Measurements from ENCODE around the gene PGBD2. TPM values are rescaled to one million over a fixed set of nuclear protein-coding genes. Genes with fewer than 3 reads are reported as not detected.
A peak's percentile ranks its signal among the peaks of the same experiment; 100 is the strongest.

Gene PGBD2
- total and polyA plus RNA-seq, 10 of the 15 experiments (the other 5 are each of a cell fraction or from before 2014, with no cell fraction given), result 4.0 to 10.3 (median 4.5) TPM

DNA sequence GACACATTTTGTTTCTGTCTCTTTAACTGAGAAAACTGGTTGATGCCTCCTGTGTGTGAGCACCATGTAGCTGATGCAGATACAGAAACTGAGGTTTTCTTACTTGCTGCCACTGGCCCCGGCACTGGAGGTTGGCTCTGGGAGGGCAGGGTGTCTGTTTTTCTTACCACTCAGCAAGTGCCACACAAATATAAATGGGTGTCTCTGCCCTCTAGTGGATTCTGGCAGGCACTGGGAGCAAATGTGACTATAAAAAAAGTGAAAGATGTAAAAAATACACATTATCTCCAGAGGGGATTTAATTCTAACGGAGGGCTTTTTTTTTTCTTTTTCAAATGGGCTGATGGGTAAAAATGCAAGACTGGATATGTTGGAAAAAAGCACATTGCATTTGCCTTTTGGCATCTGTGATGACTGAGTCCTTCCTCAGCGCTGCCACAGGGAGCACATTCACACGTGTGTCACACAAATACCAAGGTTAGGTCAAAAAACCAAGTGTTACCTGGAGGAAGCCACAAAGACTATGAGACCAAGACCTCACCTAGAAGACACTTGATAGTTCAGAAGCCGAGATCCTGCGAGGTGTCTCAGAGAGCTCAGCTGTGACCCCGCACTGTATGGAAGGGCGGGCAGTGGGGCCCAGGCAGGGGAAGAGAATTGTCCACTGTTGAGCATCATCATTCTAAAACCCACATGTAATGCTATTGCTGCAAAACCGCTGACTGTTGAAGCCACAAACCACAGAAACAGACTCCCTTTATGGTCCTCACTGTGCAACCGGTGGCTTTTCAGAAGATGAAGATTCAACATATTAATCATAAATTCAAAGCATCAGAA is 18.9 kb downstream of the PGBD2 start (continued):
- no peak for TF ChIP-seq KAT2A (conservative IDR thresholded peaks at IDR 0.05; ENCODE audit: control insufficient read depth, low read depth, low read length)
- TF ChIP-seq ZBED1 (IDR thresholded peaks at IDR 0.05; ENCODE audit: borderline replicate concordance), result no peak; the same call in 1 of the 2 replicates
- no peak for TF ChIP-seq MXI1 (IDR thresholded peaks at IDR 0.05; ENCODE audit: low read depth, low read length)
- TF ChIP-seq, protein P1, sequence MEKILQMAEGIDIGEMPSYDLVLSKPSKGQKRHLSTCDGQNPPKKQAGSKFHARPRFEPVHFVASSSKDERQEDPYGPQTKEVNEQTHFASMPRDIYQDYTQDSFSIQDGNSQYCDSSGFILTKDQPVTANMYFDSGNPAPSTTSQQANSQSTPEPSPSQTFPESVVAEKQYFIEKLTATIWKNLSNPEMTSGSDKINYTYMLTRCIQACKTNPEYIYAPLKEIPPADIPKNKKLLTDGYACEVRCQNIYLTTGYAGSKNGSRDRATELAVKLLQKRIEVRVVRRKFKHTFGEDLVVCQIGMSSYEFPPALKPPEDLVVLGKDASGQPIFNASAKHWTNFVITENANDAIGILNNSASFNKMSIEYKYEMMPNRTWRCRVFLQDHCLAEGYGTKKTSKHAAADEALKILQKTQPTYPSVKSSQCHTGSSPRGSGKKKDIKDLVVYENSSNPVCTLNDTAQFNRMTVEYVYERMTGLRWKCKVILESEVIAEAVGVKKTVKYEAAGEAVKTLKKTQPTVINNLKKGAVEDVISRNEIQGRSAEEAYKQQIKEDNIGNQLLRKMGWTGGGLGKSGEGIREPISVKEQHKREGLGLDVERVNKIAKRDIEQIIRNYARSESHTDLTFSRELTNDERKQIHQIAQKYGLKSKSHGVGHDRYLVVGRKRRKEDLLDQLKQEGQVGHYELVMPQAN (conservative IDR thresholded peaks at IDR 0.05), result no peak
- no peak for TF ChIP-seq HDGF (IDR thresholded peaks at IDR 0.05)
- peak in 1 of 2 experiments; percentile 47; a peak in 1 of 4 replicates for TF ChIP-seq ETV6 (conservative IDR thresholded peaks at IDR 0.05 in 1 of 2, IDR thresholded peaks at IDR 0.05 in 1 of 2; ENCODE audit: borderline replicate concordance in 1 of 2, low read depth in 1 of 2)
- no peak for TF ChIP-seq SREBF1 (IDR thresholded peaks at IDR 0.05; ENCODE audit: low read length)
- no peak for TF ChIP-seq KLF5 (IDR thresholded peaks at IDR 0.05; ENCODE audit: partially characterized antibody)
- no peak for TF ChIP-seq BRCA1 (IDR thresholded peaks at IDR 0.05; ENCODE audit: low read depth, low read length)
- TF ChIP-seq SMC3 (IDR thresholded peaks at IDR 0.05; ENCODE audit: borderline replicate concordance, low read length), result peak; percentile 69
- peak; percentile 58 for TF ChIP-seq ZNF384 (IDR thresholded peaks at IDR 0.05; ENCODE audit: borderline replicate concordance, low read depth, low read length)
- TF ChIP-seq PML (IDR thresholded peaks at IDR 0.05; ENCODE audit: low read length), result no peak
- TF ChIP-seq ZNF217 (IDR thresholded peaks at IDR 0.05), result no peak
- TF ChIP-seq SRF (IDR thresholded peaks at IDR 0.05; ENCODE audit: low read depth in 2 of 2, low read length in 2 of 2), result no peak
- no peak for TF ChIP-seq FOXK2 (IDR thresholded peaks at IDR 0.05)
- TF ChIP-seq CREB1 (IDR thresholded peaks at IDR 0.05; ENCODE audit: low read depth), result peak; percentile 46; the same call in 1 of the 2 replicates
- TF ChIP-seq POLR2A (IDR thresholded peaks at IDR 0.05; ENCODE audit: low read depth, low read length), result no peak
- no peak for TF ChIP-seq CEBPB (IDR thresholded peaks at IDR 0.05; ENCODE audit: borderline replicate concordance in 1 of 2, low read depth in 2 of 2, low read length in 2 of 2)
- peak; percentile 74 for TF ChIP-seq TCF7 (IDR thresholded peaks at IDR 0.05; ENCODE audit: borderline replicate concordance)
- TF ChIP-seq, protein P2, sequence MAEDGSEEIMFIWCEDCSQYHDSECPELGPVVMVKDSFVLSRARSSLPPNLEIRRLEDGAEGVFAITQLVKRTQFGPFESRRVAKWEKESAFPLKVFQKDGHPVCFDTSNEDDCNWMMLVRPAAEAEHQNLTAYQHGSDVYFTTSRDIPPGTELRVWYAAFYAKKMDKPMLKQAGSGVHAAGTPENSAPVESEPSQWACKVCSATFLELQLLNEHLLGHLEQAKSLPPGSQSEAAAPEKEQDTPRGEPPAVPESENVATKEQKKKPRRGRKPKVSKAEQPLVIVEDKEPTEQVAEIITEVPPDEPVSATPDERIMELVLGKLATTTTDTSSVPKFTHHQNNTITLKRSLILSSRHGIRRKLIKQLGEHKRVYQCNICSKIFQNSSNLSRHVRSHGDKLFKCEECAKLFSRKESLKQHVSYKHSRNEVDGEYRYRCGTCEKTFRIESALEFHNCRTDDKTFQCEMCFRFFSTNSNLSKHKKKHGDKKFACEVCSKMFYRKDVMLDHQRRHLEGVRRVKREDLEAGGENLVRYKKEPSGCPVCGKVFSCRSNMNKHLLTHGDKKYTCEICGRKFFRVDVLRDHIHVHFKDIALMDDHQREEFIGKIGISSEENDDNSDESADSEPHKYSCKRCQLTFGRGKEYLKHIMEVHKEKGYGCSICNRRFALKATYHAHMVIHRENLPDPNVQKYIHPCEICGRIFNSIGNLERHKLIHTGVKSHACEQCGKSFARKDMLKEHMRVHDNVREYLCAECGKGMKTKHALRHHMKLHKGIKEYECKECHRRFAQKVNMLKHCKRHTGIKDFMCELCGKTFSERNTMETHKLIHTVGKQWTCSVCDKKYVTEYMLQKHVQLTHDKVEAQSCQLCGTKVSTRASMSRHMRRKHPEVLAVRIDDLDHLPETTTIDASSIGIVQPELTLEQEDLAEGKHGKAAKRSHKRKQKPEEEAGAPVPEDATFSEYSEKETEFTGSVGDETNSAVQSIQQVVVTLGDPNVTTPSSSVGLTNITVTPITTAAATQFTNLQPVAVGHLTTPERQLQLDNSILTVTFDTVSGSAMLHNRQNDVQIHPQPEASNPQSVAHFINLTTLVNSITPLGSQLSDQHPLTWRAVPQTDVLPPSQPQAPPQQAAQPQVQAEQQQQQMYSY (CRISPR knock-in tag; IDR thresholded peaks at IDR 0.05), result no peak
- TF ChIP-seq MEF2A (IDR thresholded peaks at IDR 0.05; ENCODE audit: insufficient read depth, low read depth, low read length), result 0 out of 2 replicates have a peak, but pooled peaks have one; percentile 42
- TF ChIP-seq MYC (IDR thresholded peaks at IDR 0.05; ENCODE audit: insufficient read depth, insufficient read length, insufficient replicate concordance, low read length, severe bottlenecking), result no peak
- TF ChIP-seq POLR2AphosphoS2 (IDR thresholded peaks at IDR 0.05; ENCODE audit: low read depth, low read length), result no peak
- TF ChIP-seq SMARCA5 (IDR thresholded peaks at IDR 0.05), result no peak
